Ovary (tissue), 3 donors: ENCODE results near the gene CLIP2.

Source experiments
- CTCF ChIP-seq, 3 donors: fragments of 450-650 bp in 2 of 3; fragments of 200-600 bp in 1 of 3; IDR thresholded peaks; one replicate each; pipeline versions ENCODE4 v1.5.1 to v1.8.0; 2016 to 2022; ENCODE audit warnings: antibody characterized with exemption in 3 of 3, mild to moderate bottlenecking in 1 of 3
- EP300 ChIP-seq: sonication (generic); formaldehyde crosslinking; IDR thresholded peaks from one replicate; pipeline ENCODE4 v1.6.1; 2017; ENCODE audit warnings: antibody characterized with exemption
- POLR2A ChIP-seq: fragments of 450-650 bp; IDR thresholded peaks from one replicate; pipeline ENCODE4 v1.6.1; 2017; ENCODE audit warnings: antibody characterized with exemption, mild to moderate bottlenecking, moderate library complexity
- donor health status: DM: no; HTN: no; CAD: no.

DNA sequence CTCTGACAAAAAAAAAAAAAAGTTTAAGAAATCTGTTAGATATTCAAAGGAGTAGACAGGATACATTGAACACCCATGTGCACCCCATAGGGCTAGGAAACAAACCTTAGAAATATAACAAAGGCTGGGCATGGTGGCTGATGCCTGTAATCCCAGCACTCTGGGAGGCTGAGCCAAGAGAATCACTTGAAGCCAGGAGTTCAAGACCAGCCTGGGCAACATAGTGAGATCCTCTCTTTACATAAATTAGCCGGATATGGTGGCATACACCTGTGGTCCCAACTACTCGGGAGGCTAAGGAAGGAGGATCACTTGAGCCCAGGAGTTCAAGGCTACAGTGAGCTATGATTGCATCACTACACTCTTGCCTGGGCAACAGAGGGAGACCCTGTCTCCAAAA, 15.3 kb downstream of the CLIP2 start:
- no peak for TF ChIP-seq POLR2A
- no peak for TF ChIP-seq CTCF (IDR thresholded peaks at IDR 0.05)
- TF ChIP-seq EP300: no peak
